Stimulated activated CD8-positive, alpha-beta memory T cell treated with anti-CD3 and anti-CD28 coated beads, Interleukin-4, amount 100 ng/mL, for 1 hour (primary cell): ENCODE data around the gene ME3.
"Not testable (repeated sequence)": the region's sequence is repeated elsewhere in the genome, so short reads cannot be mapped to it uniquely, and the experiment has no call there.

ENCODE experiments used
- DNase-seq, 2 donors: peaks; one replicate each; pipeline ENCODE4 v3.0.0-alpha.2; 2020; ENCODE audit warnings: low read depth in 2 of 2, low spot score in 1 of 2

ME3 gene

GRCh38 chr11:86565801-86566312 lies 106.6 kb downstream of the ME3 start:
- no peak for DNase-seq

DNA sequence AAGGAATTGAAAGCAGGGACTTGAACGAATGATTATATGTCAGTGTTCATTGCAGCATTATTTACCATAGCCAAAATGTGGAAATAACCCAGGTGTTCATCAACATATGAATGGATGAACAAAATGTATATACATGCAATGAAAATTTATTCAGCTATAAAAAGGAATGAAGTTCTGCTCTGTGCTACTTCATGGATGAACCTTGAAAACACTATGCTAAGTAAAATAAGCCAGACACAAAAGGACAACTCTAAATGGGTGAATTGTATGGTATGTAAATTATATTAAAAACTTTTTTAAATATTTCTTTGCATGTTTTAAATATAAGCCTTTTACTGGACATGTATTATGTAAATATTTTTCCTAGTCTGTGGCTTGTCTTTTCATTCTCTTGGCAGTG lies 107.0 kb downstream of the ME3 start:
- no peak for DNase-seq

DNA sequence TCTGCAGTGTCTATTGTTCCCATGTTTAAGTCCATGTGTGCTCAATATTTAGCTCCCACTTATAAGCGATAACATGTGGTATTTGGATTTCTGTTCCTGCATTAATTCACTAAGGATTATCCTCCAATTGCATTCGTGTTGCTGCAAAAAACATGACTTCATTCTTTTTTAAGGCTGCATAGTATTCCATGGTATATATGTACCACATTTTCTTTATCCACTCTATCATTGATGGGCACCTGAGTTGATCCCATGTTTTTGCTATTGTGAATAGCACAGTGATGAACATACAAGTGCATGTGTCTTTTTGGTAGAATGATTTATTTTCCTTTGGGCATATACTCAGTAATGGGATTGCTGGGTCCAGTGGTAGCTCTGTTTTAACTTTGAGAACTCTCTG lies 109.6 kb downstream of the ME3 start:
- not testable (repeated sequence) for DNase-seq

DNA sequence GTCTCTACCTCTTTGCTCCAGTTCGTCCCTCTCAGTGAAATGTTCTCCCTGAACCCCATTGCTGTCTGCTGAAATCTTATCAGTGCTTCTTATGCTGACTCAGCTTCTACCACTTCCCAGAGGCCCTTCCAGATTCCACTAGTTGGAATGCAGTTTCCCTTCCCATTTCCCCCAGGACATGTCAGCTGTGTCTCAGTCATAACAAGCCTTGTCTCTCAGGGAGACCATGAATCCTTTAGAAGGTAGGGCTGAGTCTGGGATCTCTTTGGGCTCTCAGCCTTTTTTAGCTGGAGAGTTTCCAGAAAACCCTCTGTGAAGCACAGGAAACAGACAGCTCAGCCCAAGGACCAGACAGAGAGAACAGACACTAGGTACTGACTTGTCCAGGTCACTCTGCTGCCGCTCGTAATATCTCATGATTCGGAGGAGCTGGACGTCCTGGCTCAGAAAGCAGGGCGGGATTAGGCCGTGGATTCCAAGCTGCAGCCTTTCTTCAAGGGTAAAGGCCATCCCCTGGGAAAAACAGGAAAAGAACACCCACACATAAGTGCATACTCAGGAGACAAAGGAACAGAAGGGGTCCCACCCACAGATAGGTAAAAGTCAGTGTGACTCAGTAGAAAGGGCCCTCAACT lies 113.0 kb downstream of the ME3 start:
- no peak for DNase-seq

- DNase-seq = no peak
Measured at GRCh38 chr11:86558841-86559240, 113.6 kb downstream of the ME3 start.

DNA sequence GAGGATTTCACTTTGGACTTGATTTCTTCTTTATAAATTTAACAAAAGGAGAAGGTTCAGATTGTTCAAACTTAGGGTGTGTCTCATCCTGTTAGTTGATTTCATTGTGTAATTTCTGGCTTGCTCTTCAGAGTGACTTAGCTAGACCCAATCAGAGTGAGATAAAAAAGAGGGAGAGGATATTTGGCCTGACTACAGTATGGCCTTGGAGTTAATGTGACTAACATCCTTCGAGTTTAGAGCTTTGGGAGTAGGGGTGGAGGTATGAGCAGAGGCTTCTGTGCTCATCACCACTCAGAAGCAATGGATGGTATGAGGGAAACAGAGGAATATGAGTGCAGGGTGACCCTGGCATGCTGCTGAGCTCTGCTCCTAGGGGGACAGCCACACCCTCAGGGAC lies 114.2 kb downstream of the ME3 start:
- DNase-seq = no peak

DNA sequence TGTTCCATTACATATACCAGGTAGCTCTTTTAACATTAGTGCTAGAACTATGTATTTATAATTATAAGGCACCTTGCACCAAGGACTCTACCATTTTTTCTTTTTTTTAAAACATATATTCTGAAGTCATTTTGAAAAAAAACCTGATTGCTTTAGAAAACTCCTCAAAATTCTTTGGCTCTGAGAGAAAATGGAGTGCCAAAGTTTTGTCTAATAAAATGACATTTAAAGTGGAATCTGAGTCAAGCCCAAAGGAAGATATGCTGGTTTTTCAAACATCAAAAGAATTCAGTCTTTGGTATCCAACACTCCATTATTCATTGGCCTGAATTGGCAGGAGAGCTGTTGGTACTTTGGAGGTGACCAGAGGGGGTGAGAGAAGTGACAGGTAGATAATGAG lies 116.5 kb downstream of the ME3 start:
- DNase-seq = no peak

- no peak for DNase-seq
Measured at GRCh38 chr11:86555401-86555800, 117.0 kb downstream of the ME3 start.

- no peak for DNase-seq
Measured at GRCh38 chr11:86553265-86553664, 119.2 kb downstream of the ME3 start.

DNA sequence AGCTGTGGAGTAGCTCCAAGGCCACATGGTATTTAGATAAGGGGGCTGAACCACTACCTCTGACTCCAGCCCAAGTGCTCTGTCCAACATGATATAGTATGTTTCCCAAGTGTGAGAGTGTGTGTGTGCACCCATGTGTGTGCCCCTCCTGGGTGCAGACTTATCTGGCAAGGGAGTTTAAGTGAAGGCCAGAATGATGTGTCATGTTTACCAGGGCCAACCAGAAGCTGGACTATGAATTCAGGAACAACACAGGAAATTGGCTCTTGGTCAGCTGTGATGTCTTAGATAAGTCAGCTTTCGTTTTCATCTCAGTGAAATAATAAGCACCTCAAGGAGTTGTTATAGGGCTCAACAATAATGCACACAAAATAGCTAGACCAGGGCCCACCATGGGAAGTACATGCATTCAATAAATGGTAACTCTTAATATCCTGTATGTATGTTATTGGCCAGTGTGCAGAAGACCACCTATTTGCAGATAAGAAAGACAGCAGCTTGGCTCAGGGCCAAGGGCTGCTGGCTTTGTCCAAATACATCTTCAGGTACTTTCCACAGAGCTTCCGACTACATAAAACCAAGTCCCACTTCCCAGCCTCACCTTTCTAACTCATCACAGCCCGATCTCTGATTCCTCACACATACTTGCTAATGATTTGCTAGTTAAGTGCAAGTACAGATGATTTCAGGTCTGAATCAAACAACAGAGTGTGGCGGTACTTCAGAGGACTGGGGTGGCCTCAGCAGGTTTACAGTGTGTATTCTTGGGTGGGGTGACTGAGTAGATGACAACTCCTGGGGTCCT lies 120.9 kb downstream of the ME3 start:
- no peak for DNase-seq

DNA sequence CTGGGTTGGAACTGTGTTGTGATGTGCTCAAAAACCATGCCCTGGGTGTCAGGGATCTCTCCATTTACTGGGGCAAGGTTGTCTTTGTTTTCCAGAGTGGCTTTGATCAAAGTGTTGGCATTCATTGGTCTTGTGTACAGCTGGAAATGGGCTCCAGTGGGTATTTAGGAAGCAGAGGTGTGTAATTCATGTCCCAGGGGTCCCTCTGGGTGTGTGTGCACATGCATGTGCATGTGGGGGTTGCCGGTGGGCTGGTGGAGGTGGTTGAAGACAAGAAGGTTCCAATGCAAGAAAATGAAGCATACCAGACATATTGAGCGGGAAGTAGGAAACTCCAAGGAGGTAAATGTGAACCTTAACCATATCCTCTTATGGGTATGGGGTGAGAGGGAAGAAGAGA lies 121.7 kb downstream of the ME3 start:
- DNase-seq = no peak

GRCh38 chr11:86548271-86548917 lies 124.0 kb downstream of the ME3 start:
- DNase-seq = no peak

GRCh38 chr11:86547727-86548126 lies 124.7 kb downstream of the ME3 start:
- no peak for DNase-seq

GRCh38 chr11:86541299-86541698 lies 131.1 kb downstream of the ME3 start:
- DNase-seq = not testable (repeated sequence)

DNA sequence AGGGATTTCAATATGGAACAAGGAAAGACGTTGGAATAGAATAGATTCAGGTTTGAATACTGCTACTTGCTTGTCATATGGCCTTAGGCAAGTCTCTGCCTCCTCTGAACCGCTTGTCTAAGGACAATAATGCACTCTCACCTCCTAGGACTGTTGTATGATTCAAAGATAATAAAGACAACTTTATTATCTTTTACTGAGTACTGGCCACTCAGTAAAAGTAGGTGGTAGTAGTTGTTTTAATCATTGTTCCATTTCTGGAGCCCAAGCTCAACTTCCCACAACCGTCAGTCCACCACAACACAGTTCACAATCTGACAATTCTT lies 134.2 kb downstream of the ME3 start:
- no peak for DNase-seq

DNA sequence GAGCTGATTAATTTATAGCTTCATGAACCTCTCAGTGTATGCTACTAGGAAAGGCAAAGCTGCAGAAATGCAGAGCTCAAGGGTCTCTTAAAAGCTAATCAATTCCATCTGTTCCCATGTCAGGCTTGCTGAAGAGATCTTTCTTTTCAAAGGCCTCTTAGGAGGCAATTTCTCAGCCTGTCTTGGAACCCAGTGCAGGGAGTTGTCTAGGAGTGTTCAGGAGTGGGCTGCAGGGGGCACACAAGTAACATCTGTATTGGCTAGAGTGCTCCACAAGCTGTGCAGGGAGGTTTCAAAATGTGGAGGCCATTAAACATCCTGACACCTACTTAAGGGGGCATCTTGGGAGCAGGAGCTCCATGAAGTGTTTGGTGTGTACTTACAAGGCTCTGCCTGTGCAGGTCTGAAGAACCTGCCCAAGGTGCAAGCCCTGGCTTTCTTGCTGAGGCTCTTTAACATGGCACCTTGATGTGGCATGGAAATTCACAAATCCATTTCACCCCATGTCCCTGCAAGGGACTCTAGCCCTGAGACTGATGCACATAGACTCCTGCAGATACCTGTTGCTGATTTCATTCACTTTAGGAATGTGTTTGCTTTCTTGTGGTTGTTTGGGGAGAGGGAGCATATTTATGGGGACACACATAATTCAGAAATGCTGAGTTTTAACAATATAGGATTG lies 134.7 kb downstream of the ME3 start:
- DNase-seq = no peak

- no peak for DNase-seq
Measured at GRCh38 chr11:86535773-86536172, 136.6 kb downstream of the ME3 start.

- DNase-seq = no peak
Measured at GRCh38 chr11:86524620-86525352, 147.6 kb downstream of the ME3 start.

DNA sequence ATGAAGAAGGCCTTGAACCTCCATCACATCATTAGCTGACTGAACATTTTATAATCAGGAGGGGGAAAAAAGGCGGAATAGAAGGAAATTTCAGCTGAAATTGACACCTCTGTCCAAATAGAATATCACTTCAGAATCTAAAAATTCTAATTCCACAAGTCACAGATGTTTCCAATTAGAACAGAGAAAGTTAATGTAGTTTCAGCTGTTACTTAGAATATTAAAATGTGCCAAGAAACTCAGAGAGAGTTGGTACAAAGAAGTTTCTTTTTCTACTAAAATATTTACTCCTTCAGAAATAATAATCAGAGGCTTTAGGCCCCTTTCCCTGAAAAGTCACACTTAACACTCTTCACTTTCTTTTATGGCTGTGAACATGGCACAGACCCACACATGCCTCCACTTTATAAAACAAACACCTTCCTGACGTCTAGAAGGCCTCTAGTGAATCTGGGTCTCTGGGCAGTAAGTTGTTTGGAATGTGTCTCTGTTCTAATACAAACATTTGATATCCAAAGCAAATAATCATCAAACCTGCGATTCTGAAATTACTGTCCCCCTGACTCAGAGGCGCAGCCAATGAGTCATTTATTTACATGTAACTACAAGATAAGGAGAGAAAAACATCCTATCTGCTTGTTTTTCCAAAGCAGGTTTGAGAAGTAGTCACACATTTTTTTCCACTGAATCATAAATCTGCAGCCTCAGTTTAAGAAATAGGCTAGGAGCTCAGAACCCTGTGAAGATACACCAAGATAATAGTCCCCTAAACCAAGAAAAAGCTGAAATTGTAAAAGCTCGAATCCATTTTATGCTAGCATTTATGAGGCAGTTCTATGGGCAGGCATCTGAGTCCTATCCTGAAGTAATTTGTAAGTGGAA lies 148.4 kb downstream of the ME3 start:
- no peak for DNase-seq

DNA sequence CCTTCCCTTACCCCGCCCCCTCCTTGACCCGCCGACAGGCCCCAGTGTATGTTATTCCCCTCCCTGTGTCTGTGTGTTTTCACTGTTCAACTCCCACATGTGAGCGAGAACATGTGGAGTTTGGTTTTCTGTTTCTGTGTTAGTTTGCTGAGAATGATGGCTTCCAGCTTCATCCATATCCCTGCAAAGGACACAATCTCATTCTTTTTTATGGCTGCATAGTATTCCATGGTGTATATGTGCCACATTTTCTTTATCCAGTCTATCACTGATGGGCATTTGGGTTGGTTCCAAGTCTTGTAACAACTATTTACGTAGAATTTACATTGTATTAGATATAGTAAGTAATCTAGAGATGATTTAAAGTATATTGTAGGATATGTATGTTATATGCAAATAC lies 149.9 kb downstream of the ME3 start:
- DNase-seq = not testable (repeated sequence)
